Measurements from ENCODE around the gene ETV6.

ETV6 gene

DNA sequence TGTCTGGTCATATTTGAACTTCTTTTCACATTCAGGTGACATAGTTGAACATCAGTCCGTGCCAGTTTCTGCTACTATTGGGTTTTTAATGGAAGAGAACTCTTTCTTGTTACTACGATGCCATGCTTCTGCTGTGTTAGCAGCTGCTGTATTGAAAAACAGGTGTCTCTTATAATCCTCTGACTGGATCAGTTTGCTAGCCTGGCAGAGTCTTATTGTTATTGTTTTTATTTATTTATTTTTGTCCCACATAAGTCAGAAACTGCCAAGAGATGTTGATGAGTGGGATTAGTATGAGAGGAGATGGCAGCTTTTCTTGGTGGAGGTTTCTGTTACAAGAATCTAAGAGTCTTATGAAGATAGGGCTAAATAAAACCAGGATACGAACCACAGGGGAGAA is 14.6 kb downstream of the ETV6 start:
- in situ Hi-C loops (cut with MboI; ENCODE audit: low pct_unique_long_range_greater_than_20kb, low sequenced_read_pairs, unreplicated experiment) = no loop called here

DNA sequence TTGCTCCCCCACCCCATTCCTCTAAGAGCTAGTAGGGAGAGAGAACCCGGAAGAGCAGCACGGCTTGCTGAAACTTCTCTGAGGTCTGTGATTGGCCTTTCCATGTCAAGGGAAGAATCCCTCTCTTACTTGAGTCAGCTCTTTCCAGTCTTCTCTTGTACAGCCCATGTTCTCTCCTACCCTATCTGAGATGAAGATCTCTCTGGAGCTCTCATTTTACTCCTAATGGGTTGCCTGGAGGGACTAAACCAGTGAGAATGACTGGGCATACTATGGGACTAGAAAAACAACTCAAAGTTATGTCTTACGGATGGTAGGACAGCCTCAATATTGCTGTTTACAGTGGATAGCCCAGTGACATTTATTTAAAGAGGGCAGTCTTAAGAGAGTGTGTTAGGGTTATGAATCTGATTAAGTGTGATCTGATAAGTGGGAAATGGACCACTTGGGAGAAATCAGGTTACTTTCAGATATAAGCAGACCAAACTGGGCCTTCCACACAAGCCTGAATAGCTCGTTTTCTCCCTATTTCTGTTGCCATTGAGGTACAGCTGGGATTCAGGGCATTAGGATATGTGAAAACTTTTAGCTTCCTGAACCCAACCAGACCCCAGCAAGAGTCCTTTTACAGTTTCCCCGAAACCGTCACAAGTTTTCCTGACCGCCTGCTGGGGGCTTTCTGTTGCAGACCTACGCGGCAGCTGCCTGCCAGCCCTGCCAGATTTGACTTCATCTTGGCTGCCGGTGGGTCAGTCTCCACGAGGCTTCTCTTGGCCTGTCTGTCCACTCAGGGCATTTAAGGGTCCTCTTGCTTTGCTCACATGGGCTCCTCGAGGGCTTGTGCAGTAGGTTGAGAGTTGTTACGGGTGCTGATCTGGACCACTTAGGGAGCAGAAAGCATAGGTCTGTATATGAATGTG is 16.9 kb downstream of the ETV6 start:
- in situ Hi-C loops (cut with MboI; ENCODE audit: low pct_unique_long_range_greater_than_20kb, low sequenced_read_pairs, unreplicated experiment) = no loop called here
- TF ChIP-seq, protein P1, sequence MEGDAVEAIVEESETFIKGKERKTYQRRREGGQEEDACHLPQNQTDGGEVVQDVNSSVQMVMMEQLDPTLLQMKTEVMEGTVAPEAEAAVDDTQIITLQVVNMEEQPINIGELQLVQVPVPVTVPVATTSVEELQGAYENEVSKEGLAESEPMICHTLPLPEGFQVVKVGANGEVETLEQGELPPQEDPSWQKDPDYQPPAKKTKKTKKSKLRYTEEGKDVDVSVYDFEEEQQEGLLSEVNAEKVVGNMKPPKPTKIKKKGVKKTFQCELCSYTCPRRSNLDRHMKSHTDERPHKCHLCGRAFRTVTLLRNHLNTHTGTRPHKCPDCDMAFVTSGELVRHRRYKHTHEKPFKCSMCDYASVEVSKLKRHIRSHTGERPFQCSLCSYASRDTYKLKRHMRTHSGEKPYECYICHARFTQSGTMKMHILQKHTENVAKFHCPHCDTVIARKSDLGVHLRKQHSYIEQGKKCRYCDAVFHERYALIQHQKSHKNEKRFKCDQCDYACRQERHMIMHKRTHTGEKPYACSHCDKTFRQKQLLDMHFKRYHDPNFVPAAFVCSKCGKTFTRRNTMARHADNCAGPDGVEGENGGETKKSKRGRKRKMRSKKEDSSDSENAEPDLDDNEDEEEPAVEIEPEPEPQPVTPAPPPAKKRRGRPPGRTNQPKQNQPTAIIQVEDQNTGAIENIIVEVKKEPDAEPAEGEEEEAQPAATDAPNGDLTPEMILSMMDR (IDR thresholded peaks at IDR 0.05; ENCODE audit: extremely low read depth, insufficient read depth, missing control alignments) = no peak
- no peak for DNase-seq (ENCODE audit: low spot score)

More for the DNA sequence above, 14.6 kb downstream of the ETV6 start:
- TF ChIP-seq, protein P1 (IDR thresholded peaks at IDR 0.05; ENCODE audit: extremely low read depth, insufficient read depth, missing control alignments) = no peak
- no peak for DNase-seq (ENCODE audit: low spot score)

DNA sequence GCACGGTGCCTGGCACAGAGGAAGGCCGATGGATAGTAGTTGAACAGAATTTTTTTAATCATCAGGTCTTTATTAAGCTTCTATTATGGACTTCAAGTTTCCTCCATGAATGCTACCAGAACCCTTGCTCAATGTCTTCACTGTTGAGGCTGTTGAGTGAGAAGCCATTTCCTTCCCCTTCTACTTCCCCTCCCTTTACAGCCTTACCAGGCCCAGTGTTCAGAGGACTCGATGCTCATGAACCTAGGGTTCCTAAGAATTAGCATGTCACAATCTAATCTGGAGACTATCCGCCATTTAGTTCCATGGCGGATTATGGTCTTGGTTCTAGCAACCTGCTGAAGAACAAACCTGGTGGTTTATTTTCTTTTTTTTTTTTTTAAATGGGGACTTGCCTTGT is 17.7 kb downstream of the ETV6 start:
- TF ChIP-seq, protein P1 (IDR thresholded peaks at IDR 0.05; ENCODE audit: extremely low read depth, insufficient read depth, missing control alignments) = no peak
- no peak for DNase-seq (ENCODE audit: low spot score)
- in situ Hi-C loops (cut with MboI; ENCODE audit: low pct_unique_long_range_greater_than_20kb, low sequenced_read_pairs, unreplicated experiment) = no loop called here

DNA sequence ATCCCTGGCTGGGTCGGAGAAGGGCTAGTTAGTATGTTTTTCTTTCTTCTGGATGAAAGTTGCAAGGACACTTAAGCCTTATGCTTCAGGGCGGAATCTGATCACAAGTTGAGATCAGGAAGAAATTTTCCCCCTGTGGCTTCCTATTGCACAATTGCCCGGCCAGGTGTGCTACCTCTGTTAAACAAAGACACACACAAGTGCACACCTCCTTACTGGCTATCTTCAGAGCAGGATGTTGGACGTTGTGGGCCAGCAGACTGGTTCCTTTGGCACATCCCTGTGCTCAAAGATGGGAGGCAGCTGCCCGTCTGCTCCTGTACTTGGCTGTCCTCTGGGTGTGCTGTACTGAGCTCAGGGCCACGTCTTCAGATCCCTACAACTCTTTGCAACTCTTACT is 19.1 kb downstream of the ETV6 start:
- no peak for DNase-seq (ENCODE audit: low spot score)
- TF ChIP-seq, protein P1 (IDR thresholded peaks at IDR 0.05; ENCODE audit: extremely low read depth, insufficient read depth, missing control alignments) = no peak
- in situ Hi-C loops (cut with MboI; ENCODE audit: low pct_unique_long_range_greater_than_20kb, low sequenced_read_pairs, unreplicated experiment) = no loop called here

DNA sequence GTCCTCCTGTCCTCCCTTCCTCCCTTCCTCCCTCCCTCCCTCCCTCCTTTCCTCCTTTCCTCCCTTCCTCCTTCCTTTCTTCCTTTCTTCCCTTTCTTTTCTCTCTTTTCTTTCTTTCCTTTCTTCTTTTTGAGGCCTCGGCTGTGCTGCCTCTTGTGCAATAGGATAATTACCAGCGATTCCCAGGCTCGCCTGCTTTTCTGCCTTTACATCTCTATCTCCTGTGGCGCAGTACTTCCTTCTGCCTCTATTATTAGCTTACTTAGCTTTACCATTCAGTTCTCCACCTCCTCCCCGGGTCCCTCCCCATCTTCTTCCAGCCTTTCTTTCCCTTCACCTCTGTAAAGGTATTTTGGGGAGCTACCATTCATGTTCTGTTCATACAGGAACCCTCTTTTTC is 19.9 kb downstream of the ETV6 start:
- no peak for DNase-seq (ENCODE audit: low spot score)
- in situ Hi-C loops (cut with MboI; ENCODE audit: low pct_unique_long_range_greater_than_20kb, low sequenced_read_pairs, unreplicated experiment) = no loop called here
- TF ChIP-seq, protein P1 (IDR thresholded peaks at IDR 0.05; ENCODE audit: extremely low read depth, insufficient read depth, missing control alignments) = no peak

DNA sequence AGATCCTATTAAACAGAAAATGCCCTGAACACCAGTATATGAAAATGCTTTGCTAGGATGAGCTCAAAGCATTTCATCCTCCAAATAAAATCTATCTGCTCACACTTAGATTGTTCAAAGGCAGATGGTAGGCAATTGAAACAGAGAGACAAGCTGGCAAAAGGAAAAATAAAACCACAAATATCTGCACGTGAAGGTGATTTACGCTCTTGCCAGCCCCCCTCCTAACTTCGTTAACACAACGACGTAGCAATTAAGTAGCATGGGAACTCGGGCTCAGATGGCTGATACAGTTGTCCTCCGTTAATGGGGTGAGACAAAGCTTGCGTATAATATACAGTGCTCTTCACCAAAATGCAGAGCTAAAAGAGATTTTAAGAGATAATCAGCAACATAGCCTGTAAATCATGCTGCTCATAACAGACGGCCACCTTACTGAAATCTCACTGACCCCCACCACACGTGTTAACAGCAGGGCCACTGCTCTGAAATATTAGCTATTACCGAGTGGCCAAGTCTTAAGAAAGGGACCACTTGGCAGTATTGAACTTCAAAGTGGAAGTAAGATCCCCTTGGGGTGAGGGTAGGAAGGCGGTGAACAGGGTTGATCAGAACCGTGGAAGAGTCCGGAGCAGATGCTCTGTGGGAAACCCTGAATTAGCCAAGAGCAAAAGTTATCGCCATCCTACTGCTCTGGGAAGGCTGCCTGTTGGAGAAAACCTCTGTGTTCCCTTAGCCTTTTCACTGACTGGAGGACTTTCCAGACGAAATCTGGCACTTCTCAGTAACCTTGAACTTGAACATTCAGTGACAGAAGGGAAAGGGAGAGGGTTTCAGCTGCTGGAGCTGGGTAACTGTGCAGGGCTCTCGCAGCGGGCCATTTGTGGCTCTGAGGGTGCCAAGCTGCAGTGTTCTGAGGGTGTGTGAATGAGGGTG is 23.1 kb downstream of the ETV6 start:
- in situ Hi-C loops (cut with MboI; ENCODE audit: low pct_unique_long_range_greater_than_20kb, low sequenced_read_pairs, unreplicated experiment) = no loop called here

More for the DNA sequence above, 23.1 kb downstream of the ETV6 start:
- TF ChIP-seq, protein P1 (IDR thresholded peaks at IDR 0.05; ENCODE audit: extremely low read depth, insufficient read depth, missing control alignments) = no peak
- DNase-seq (ENCODE audit: low spot score) = no peak
